HepG2 (cell line): Measurements from ENCODE around the gene SERTAD1. TPM values are rescaled to one million over a fixed set of nuclear protein-coding genes. Genes with fewer than 3 reads are reported as not detected.

Experiments used
- ATAC-seq: fragments of 200-7000 bp; cut with Tn5 transposase; 3 replicates; pipeline ENCODE4 v1.9.1; 2020; ENCODE audit warnings: mild to moderate bottlenecking, moderate library complexity
- BruUV-seq: library from RNA; stranded (reverse); fragments of 400-500 nt; replicated peaks from 2 replicates; lab custom pipeline; 2021; lab: Mats Ljungman, UMichigan
- CTCF ChIA-PET: fragments of 300-600 bp; formaldehyde crosslinking; extraction: SDS; loops from one replicate; lab custom pipeline; 2021; ENCODE audit warnings: low total read pairs, inconsistent platforms, low intra/inter-chr PET ratio; lab: Yijun Ruan, JAX
- POLR2A ChIA-PET: fragments of 350-600 bp; sonication (Branson Sonifier 250); formaldehyde crosslinking; loops from one replicate; lab custom pipeline; 2020; ENCODE audit warnings: antibody characterized with exemption, inconsistent platforms; lab: Yijun Ruan, JAX
- DNase-seq: peaks from one replicate; pipeline ENCODE4 v3.0.0-alpha.2; 2015; ENCODE audit warnings: low spot score
- FAIRE-seq: peaks from 3 replicates; lab custom pipeline; 2011; peaks lifted over from hg19 to GRCh38; lab: Jason Lieb, UNC
- H2AFZ ChIP-seq: one replicate; pipeline ENCODE4 v1.6.1; 2011; ENCODE audit warnings: low read length, inconsistent platforms
- H3K27ac ChIP-seq: fragments of 300-600 bp; 3 replicates; pipeline ENCODE4 v1.8.0; 2011; ENCODE audit warnings: mixed run types, mild to moderate bottlenecking, mixed read lengths, low read length, inconsistent platforms; ENCODE audit not compliant: insufficient read depth; ENCODE audit errors: extremely low read length
- H3K27me3 ChIP-seq, 2 experiments: fragments of 200-600 bp in 1 of 2; 2 replicates in 1 of 2; 3 replicates in 1 of 2; pipeline versions ENCODE4 v1.6.0 to v1.8.0; 2011; ENCODE audit warnings: low read length in 2 of 2, mild to moderate bottlenecking in 2 of 2, moderate library complexity in 2 of 2, inconsistent platforms in 1 of 2; ENCODE audit not compliant: insufficient read depth in 2 of 2, control insufficient read depth in 1 of 2
- H3K36me3 ChIP-seq, 2 experiments: fragments of 200-600 bp in 1 of 2; replicated peaks in 1 of 2; 2 replicates in 1 of 2; 3 replicates in 1 of 2; pipeline versions ENCODE4 v1.5.1 to v1.8.0; 2011; ENCODE audit warnings: low read length in 2 of 2, inconsistent platforms in 1 of 2; ENCODE audit not compliant: insufficient read depth in 2 of 2, control insufficient read depth in 1 of 2
- H3K4me1 ChIP-seq: 2 replicates; pipeline ENCODE4 v1.5.1; 2012; ENCODE audit warnings: low read length, inconsistent platforms; ENCODE audit not compliant: insufficient read depth
- H3K4me2 ChIP-seq: 2 replicates; pipeline ENCODE4 v1.6.0; 2011; ENCODE audit warnings: low read depth, low read length, inconsistent platforms
- H3K4me3 ChIP-seq, 3 experiments: fragments of 200-600 bp in 1 of 3; sonication (generic), shearing (Covaris generic) in 1 of 3; replicated peaks in 1 of 3; 2 replicates each; pipeline ENCODE4 v1.5.1; 2011 to 2016; ENCODE audit warnings: low read length in 3 of 3, inconsistent platforms in 2 of 3, low read depth in 2 of 3, mild to moderate bottlenecking in 2 of 3, control low read depth in 1 of 3, mixed read lengths in 1 of 3; ENCODE audit not compliant: insufficient read depth in 1 of 3
- H3K79me2 ChIP-seq: one replicate; pipeline ENCODE4 v1.6.1; 2011; ENCODE audit warnings: low read length, inconsistent platforms; ENCODE audit not compliant: insufficient read depth
- H3K9ac ChIP-seq: 2 replicates; pipeline ENCODE4 v1.6.0; 2011; ENCODE audit warnings: mild to moderate bottlenecking, low read depth, low read length, inconsistent platforms; ENCODE audit not compliant: insufficient read depth
- H3K9me3 ChIP-seq: 2 replicates; pipeline ENCODE4 v1.5.1; 2012; ENCODE audit warnings: mild to moderate bottlenecking, low read length
- H4K20me1 ChIP-seq: 2 replicates; pipeline ENCODE4 v1.6.0; 2011; ENCODE audit warnings: inconsistent platforms, mild to moderate bottlenecking, low read length, moderate library complexity; ENCODE audit not compliant: insufficient read depth
- AGO2 ChIP-seq: fragments of 200-400 bp; formaldehyde crosslinking; optimal IDR thresholded peaks from 2 replicates; pipeline ENCODE3; 2017; ENCODE audit warnings: mild to moderate bottlenecking, low read depth, low read length, moderate library complexity
- ZNF230 ChIP-seq: sonication (generic); formaldehyde crosslinking; IDR thresholded peaks from 2 replicates; pipeline ENCODE4 v1.4.0; 2020; ENCODE audit warnings: mild to moderate bottlenecking, missing genetic modification reagents
- WGBS: methylation state at CpG from one replicate; pipeline ENCODE4 v1.1.6; 2017; ENCODE audit warnings: low lambda C conversion rate; 5-methylcytosine and 5-hydroxymethylcytosine counted together
- in situ Hi-C: cut with HindIII; loops from 2 replicates; pipeline ENCODE4 v1.10.0; 2017; ENCODE audit warnings: low pct_unique_long_range_greater_than_20kb; ENCODE audit not compliant: extremely low pct_ligation_motif_present
- intact Hi-C: fragments of 100-400 bp; cut with micrococcal nuclease; formaldehyde crosslinking; loops from one replicate; pipeline ENCODE4 v1.10.0; 2022; ENCODE audit not compliant: unreplicated experiment
- polyA plus RNA-seq, 8 experiments: library from polyadenylated mRNA; depleted of rRNA in 3 of 8; stranded (reverse) in 7 of 8; unstranded in 1 of 8; fragments of >200 nt; fragmentation: Illumina TruSeq in 4 of 8; extraction: Trizol in 4 of 8; gene quantifications; 2 replicates each; pipeline versions ENCODE4 v1.2.1 to v1.2.3, GENCODE V29; 2011 to 2016; ENCODE audit warnings: low read depth in 4 of 8, missing spikeins in 1 of 8, mixed read lengths in 1 of 8; ENCODE audit not compliant: insufficient read depth in 1 of 8
- total RNA-seq, 5 experiments: library from RNA; depleted of rRNA; stranded (reverse); fragments of >200 nt; fragmentation: Illumina TruSeq; extraction: Trizol; gene quantifications; 2 replicates each; pipeline ENCODE4 v1.2.3, GENCODE V29; 2016; ENCODE audit warnings: low read depth in 1 of 5
- TF ChIP-seq, protein P1 (sequence below): sonication (generic); formaldehyde crosslinking; IDR thresholded peaks from 2 replicates; pipeline ENCODE4 v1.5.1; 2020; ENCODE audit warnings: mild to moderate bottlenecking, missing genetic modification reagents, moderate library complexity

SERTAD1 gene
- total and polyA plus RNA-seq, 2 of the 13 experiments (the other 11 are each of a cell fraction or from before 2014, with no cell fraction given) = 4.3 to 4.5 TPM

DNA sequence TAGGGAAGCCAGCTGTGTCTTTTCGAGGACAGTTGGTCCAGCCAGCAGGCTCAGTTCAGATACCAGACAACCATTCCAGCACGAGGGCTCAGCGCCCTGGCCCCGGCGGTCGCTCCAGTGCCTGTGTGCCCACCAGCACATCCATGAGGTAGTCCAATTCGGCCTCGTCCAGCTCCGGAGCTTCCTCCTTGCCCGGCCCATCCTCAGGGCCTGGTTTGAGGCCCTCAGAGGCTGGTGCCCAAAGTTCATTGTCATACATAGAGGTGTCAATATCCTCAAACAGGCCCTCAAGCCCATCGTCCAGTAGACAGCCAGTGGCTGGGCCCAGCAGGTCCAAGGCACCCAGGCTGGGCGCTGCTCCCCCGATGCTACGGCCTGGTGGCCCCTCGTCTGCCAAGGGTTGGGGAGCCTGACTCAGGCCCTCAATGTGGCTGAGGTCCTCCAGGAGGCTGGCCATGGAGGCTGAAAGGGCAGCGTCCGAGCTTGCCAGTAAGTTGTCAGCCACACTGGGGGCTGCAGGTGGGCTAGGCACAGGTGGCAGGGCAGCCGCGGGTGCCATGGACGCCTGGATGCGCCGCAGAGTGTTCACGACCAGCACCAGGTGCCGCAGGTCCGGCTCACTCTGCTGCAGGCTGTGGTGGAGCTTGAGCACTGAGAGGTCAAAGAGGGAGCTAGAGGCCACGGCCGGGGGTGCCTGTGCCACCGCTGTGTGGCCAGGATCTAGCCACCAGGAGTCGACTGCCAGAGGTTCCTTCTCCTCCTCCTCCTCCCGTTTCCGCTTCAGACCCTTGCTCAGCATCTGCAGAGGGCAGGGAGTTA lies 2.8 kb downstream of the SERTAD1 start:
- Histone ChIP-seq H2AFZ (no peak overlapping the region), H3K4me1 (peaks cover 46% of the 10 kb centered on the region)
- TF ChIP-seq, protein P1, sequence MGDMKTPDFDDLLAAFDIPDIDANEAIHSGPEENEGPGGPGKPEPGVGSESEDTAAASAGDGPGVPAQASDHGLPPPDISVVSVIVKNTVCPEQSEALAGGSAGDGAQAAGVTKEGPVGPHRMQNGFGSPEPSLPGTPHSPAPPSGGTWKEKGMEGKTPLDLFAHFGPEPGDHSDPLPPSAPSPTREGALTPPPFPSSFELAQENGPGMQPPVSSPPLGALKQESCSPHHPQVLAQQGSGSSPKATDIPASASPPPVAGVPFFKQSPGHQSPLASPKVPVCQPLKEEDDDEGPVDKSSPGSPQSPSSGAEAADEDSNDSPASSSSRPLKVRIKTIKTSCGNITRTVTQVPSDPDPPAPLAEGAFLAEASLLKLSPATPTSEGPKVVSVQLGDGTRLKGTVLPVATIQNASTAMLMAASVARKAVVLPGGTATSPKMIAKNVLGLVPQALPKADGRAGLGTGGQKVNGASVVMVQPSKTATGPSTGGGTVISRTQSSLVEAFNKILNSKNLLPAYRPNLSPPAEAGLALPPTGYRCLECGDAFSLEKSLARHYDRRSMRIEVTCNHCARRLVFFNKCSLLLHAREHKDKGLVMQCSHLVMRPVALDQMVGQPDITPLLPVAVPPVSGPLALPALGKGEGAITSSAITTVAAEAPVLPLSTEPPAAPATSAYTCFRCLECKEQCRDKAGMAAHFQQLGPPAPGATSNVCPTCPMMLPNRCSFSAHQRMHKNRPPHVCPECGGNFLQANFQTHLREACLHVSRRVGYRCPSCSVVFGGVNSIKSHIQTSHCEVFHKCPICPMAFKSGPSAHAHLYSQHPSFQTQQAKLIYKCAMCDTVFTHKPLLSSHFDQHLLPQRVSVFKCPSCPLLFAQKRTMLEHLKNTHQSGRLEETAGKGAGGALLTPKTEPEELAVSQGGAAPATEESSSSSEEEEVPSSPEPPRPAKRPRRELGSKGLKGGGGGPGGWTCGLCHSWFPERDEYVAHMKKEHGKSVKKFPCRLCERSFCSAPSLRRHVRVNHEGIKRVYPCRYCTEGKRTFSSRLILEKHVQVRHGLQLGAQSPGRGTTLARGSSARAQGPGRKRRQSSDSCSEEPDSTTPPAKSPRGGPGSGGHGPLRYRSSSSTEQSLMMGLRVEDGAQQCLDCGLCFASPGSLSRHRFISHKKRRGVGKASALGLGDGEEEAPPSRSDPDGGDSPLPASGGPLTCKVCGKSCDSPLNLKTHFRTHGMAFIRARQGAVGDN = peak; percentile 33
- TF ChIP-seq AGO2 (peak; percentile 33), ZNF230 (CRISPR knock-in tag) (no peak)
- TF ChIP-seq, all 625 proteins: peak for 2
- H3K27ac ChIP-seq = no peak overlapping the region
- BruUV-seq = no TSS peak
- ChIA-PET POLR2A (interaction anchor here (4.5 kb wide), 1 partner anchor 42 kb away, joined by 47 read pairs; the partner anchor contains the start of genes BLVRB and SPTBN4), CTCF (no interaction called here)
- no peak overlapping the region for H3K4me3 ChIP-seq
- H3K9me3 ChIP-seq = no peaks in the 10 kb centered on the region
- no peak overlapping the region for H3K4me2 ChIP-seq
- FAIRE-seq = no peak
- H3K9ac ChIP-seq = no peak overlapping the region
- H3K79me2 ChIP-seq = peaks cover 10% of the 10 kb centered on the region
- H3K27me3 ChIP-seq = no peaks in the 10 kb centered on the region; a peak in 1 of 5 replicates
- ATAC-seq = no peak
- no peak for DNase-seq
- intact Hi-C loops = loop anchor here (10.0 kb wide), 1 partner anchor 78 kb away; the partner anchor contains the start of genes C19orf47 and PLD3
- no peaks in the 10 kb centered on the region for H4K20me1 ChIP-seq
- WGBS = 95% methylated on average over 9 of the region's 31 CpGs
- peaks cover 0 to 2% of the 10 kb centered on the region in 2 experiments; a peak in 1 of 5 replicates for H3K36me3 ChIP-seq
- in situ Hi-C loops = no loop called here
